DND-41 (cell line): Measurements from ENCODE around the gene LEF1.

Experiments
- ATAC-seq: fragments of 200-7000 bp; cut with Tn5 transposase; 3 replicates; pipeline ENCODE4 v1.9.1; 2021; ENCODE audit warnings: low read depth; ENCODE audit not compliant: insufficient read depth
- DNase-seq: peaks from one replicate; pipeline ENCODE4 v3.0.0-alpha.2; 2020
- H2AFZ ChIP-seq: 2 replicates; pipeline ENCODE4 v1.6.0; 2012; ENCODE audit warnings: low read depth, low read length
- H3K27ac ChIP-seq: 2 replicates; pipeline ENCODE4 v1.5.1; 2012; ENCODE audit warnings: low read length, inconsistent platforms
- H3K27me3 ChIP-seq: fragments of 200-600 bp; sonication (generic); 2 replicates; pipeline ENCODE4 v1.6.0; 2012; ENCODE audit warnings: low read length, mild to moderate bottlenecking, inconsistent platforms; ENCODE audit not compliant: insufficient read depth, poor library complexity
- H3K36me3 ChIP-seq: 2 replicates; pipeline ENCODE4 v1.5.1; 2012; ENCODE audit warnings: low read length, inconsistent platforms; ENCODE audit not compliant: insufficient read depth
- H3K4me1 ChIP-seq: 2 replicates; pipeline ENCODE4 v1.5.1; 2012; ENCODE audit warnings: mild to moderate bottlenecking, low read length; ENCODE audit not compliant: insufficient read depth
- H3K4me2 ChIP-seq: 2 replicates; pipeline ENCODE4 v1.6.0; 2012; ENCODE audit warnings: mild to moderate bottlenecking, moderate library complexity, low read length, inconsistent platforms; ENCODE audit not compliant: insufficient read depth
- H3K4me3 ChIP-seq, 2 experiments: fragments of 200-600 bp in 1 of 2; shearing (Covaris generic) in 1 of 2; 2 replicates each; pipeline ENCODE4 v1.5.1; 2012 to 2016; ENCODE audit warnings: inconsistent platforms in 2 of 2, low read length in 2 of 2, mild to moderate bottlenecking in 2 of 2, low read depth in 1 of 2, moderate library complexity in 1 of 2
- H3K79me2 ChIP-seq: 2 replicates; pipeline ENCODE4 v1.6.0; 2012; ENCODE audit warnings: low read length, inconsistent platforms; ENCODE audit not compliant: insufficient read depth
- H3K9ac ChIP-seq: 2 replicates; pipeline ENCODE4 v1.6.0; 2012; ENCODE audit warnings: low read depth, mild to moderate bottlenecking, inconsistent platforms, low read length, moderate library complexity
- H3K9me3 ChIP-seq: 2 replicates; pipeline ENCODE4 v1.5.1; 2012; ENCODE audit warnings: low read length, moderate library complexity, mild to moderate bottlenecking, inconsistent platforms; ENCODE audit not compliant: insufficient read depth, severe bottlenecking
- H4K20me1 ChIP-seq: 2 replicates; pipeline ENCODE4 v1.6.0; 2012; ENCODE audit warnings: low read length; ENCODE audit not compliant: insufficient read depth
- CTCF ChIP-seq: IDR thresholded peaks from 2 replicates; pipeline ENCODE4 v1.5.1; 2012; ENCODE audit warnings: borderline replicate concordance, low read length, moderate library complexity, mild to moderate bottlenecking; ENCODE audit not compliant: poor library complexity, severe bottlenecking; ENCODE audit errors: extremely low read depth
- EZH2 ChIP-seq: IDR thresholded peaks from 3 replicates; pipeline ENCODE4 v1.6.1; 2012; ENCODE audit warnings: borderline replicate concordance, low read depth, mild to moderate bottlenecking, moderate library complexity, low read length, inconsistent platforms; ENCODE audit not compliant: severe bottlenecking

Gene LEF1

GRCh38 chr4:108060686-108061321, 107.9 kb downstream of the LEF1 start:
- Histone ChIP-seq H3K4me2 (no peak overlapping the region), H3K4me1 (no peaks in the 10 kb centered on the region), H4K20me1 (peaks cover 45% of the 10 kb centered on the region), H2AFZ (no peak overlapping the region), H3K27me3 (no peaks in the 10 kb centered on the region), H3K9ac (no peak overlapping the region), H3K79me2 (peaks cover 80% of the 10 kb centered on the region), H3K9me3 (no peaks in the 10 kb centered on the region), H3K27ac (peak overlapping the region; percentile 34; the same call in 1 of the 2 replicates), H3K4me3 (no peak overlapping the region), H3K36me3 (peaks cover 97% of the 10 kb centered on the region)
- ATAC-seq (no peak), DNase-seq (no peak)
- TF ChIP-seq EZH2 (no peak), CTCF (no peak)

GRCh38 chr4:108060164-108060563, 108.6 kb downstream of the LEF1 start:
- TF ChIP-seq EZH2 (no peak), CTCF (peak; percentile 39)
- no peaks in the 10 kb centered on the region for H3K4me1 ChIP-seq
- no peak overlapping the region for H3K9ac ChIP-seq
- no peak overlapping the region for H2AFZ ChIP-seq
- H4K20me1 ChIP-seq = peaks cover 44% of the 10 kb centered on the region
- H3K4me2 ChIP-seq = no peak overlapping the region
- DNase-seq (no peak), ATAC-seq (no peak)
- no peaks in the 10 kb centered on the region for H3K27me3 ChIP-seq
- peaks cover 79% of the 10 kb centered on the region for H3K79me2 ChIP-seq
- H3K9me3 ChIP-seq = no peaks in the 10 kb centered on the region
- no peak overlapping the region for H3K27ac ChIP-seq
- peaks cover 97% of the 10 kb centered on the region for H3K36me3 ChIP-seq
- no peak overlapping the region for H3K4me3 ChIP-seq

GRCh38 chr4:108058685-108059440, 109.9 kb downstream of the LEF1 start:
- Histone ChIP-seq H3K9ac (no peak overlapping the region), H3K36me3 (peaks cover 97% of the 10 kb centered on the region)

More at GRCh38 chr4:108058685-108059440, 109.9 kb downstream of the LEF1 start:
- Histone ChIP-seq H3K4me1 (no peaks in the 10 kb centered on the region), H3K27me3 (no peaks in the 10 kb centered on the region), H2AFZ (no peak overlapping the region), H3K4me3 (no peak overlapping the region), H3K79me2 (peaks cover 76% of the 10 kb centered on the region), H3K9me3 (no peaks in the 10 kb centered on the region), H4K20me1 (peaks cover 41% of the 10 kb centered on the region; the same call in 1 of the 2 replicates), H3K27ac (no peak overlapping the region), H3K4me2 (no peak overlapping the region)
- no peak for TF ChIP-seq CTCF
- TF ChIP-seq EZH2 = no peak
- ATAC-seq = no peak
- DNase-seq = no peak
